HEK293 (cell line): Measurements from ENCODE around the gene RBM17.

Source experiments
- CTCF ChIA-PET: fragments of 350-600 bp; formaldehyde crosslinking; extraction: SDS; loops from one replicate; lab custom pipeline; 2021; ENCODE audit warnings: antibody characterized with exemption; lab: Yijun Ruan, JAX
- POLR2A ChIA-PET: fragments of 300-600 bp; formaldehyde crosslinking; extraction: SDS; loops from one replicate; lab custom pipeline; 2020; ENCODE audit warnings: antibody characterized with exemption, inconsistent platforms; lab: Yijun Ruan, JAX
- H3K27ac ChIP-seq: fragments of 200-500 bp; sonication (Bioruptor generic); 2 replicates; pipeline ENCODE4 v1.5.1; 2014; ENCODE audit warnings: low read depth, low read length, control low read depth, inconsistent platforms; ENCODE audit errors: extremely low read depth
- H3K36me3 ChIP-seq, 2 experiments: fragments of 200-500 bp in 1 of 2; sonication (Bioruptor generic) in 1 of 2; 1 replicate in 1 of 2; 2 replicates in 1 of 2; pipeline ENCODE4 v1.5.1; 2014 to 2017; ENCODE audit warnings: inconsistent platforms in 2 of 2, low read length in 2 of 2; ENCODE audit not compliant: control insufficient read depth in 2 of 2, insufficient read depth in 1 of 2
- H3K4me1 ChIP-seq: fragments of 200-500 bp; sonication (Bioruptor generic); 2 replicates; pipeline ENCODE4 v1.5.1; 2014; ENCODE audit warnings: mild to moderate bottlenecking, low read length, inconsistent platforms; ENCODE audit not compliant: control insufficient read depth, insufficient read depth
- H3K4me3 ChIP-seq: 2 replicates; pipeline ENCODE4 v1.5.1; 2011; ENCODE audit warnings: low read depth, mild to moderate bottlenecking, control low read depth, low read length, moderate library complexity
- H3K9me3 ChIP-seq: fragments of 200-500 bp; sonication (Bioruptor generic); 2 replicates; pipeline ENCODE4 v1.5.1; 2014; ENCODE audit warnings: low read depth, low read length, inconsistent platforms; ENCODE audit not compliant: control insufficient read depth, insufficient read depth
- EGR2 ChIP-seq: fragments of 450-650 bp; formaldehyde crosslinking; IDR thresholded peaks from 2 replicates; pipeline ENCODE4 v1.5.1; 2016; ENCODE audit warnings: low read depth, missing biosample characterization, missing genetic modification characterization
- KLF16 ChIP-seq: fragments of 450-650 bp; formaldehyde crosslinking; IDR thresholded peaks from 2 replicates; pipeline ENCODE4 v1.5.1; 2017; ENCODE audit warnings: missing biosample characterization, missing genetic modification characterization
- MZF1 ChIP-seq: fragments of 450-650 bp; formaldehyde crosslinking; IDR thresholded peaks from 2 replicates; pipeline ENCODE4 v1.5.1; 2017; ENCODE audit warnings: missing biosample characterization, missing genetic modification characterization, borderline replicate concordance
- OVOL3 ChIP-seq: fragments of 450-650 bp; formaldehyde crosslinking; IDR thresholded peaks from 2 replicates; pipeline ENCODE4 v1.5.1; 2016; ENCODE audit warnings: missing biosample characterization, missing genetic modification characterization
- YY1 ChIP-seq: fragments of 450-650 bp; formaldehyde crosslinking; IDR thresholded peaks from 2 replicates; pipeline ENCODE4 v1.5.1; 2018; ENCODE audit warnings: missing biosample characterization, missing genetic modification characterization
- ZBTB17 ChIP-seq: fragments of 450-650 bp; formaldehyde crosslinking; IDR thresholded peaks from 2 replicates; pipeline ENCODE4 v1.5.1; 2016; ENCODE audit warnings: missing biosample characterization, missing genetic modification characterization
- ZBTB8A ChIP-seq: fragments of 450-650 bp; formaldehyde crosslinking; IDR thresholded peaks from 2 replicates; pipeline ENCODE4 v1.5.1; 2016; ENCODE audit warnings: missing biosample characterization, missing genetic modification characterization
- ZFHX2 ChIP-seq: fragments of 450-650 bp; formaldehyde crosslinking; conservative IDR thresholded peaks from 2 replicates; pipeline ENCODE4 v1.5.1; 2016; ENCODE audit warnings: missing biosample characterization, missing genetic modification characterization
- ZFP69B ChIP-seq: fragments of 450-650 bp; formaldehyde crosslinking; IDR thresholded peaks from 2 replicates; pipeline ENCODE4 v1.5.1; 2016; ENCODE audit warnings: missing biosample characterization, missing genetic modification characterization
- ZIC2 ChIP-seq: fragments of 450-650 bp; formaldehyde crosslinking; IDR thresholded peaks from 2 replicates; pipeline ENCODE4 v1.5.1; 2016; ENCODE audit warnings: missing biosample characterization, missing genetic modification characterization
- ZNF138 ChIP-seq: fragments of 450-650 bp; formaldehyde crosslinking; IDR thresholded peaks from 2 replicates; pipeline ENCODE4 v1.5.1; 2016; ENCODE audit warnings: missing biosample characterization, missing genetic modification characterization, borderline replicate concordance
- ZNF19 ChIP-seq: fragments of 450-650 bp; formaldehyde crosslinking; IDR thresholded peaks from 2 replicates; pipeline ENCODE4; 2016; ENCODE audit warnings: missing biosample characterization, missing genetic modification characterization, low read depth
- ZNF202 ChIP-seq: fragments of 450-650 bp; formaldehyde crosslinking; IDR thresholded peaks from 2 replicates; pipeline ENCODE4 v1.5.1; 2016; ENCODE audit warnings: missing biosample characterization, missing genetic modification characterization, borderline replicate concordance
- ZNF223 ChIP-seq: fragments of 450-650 bp; formaldehyde crosslinking; IDR thresholded peaks from 2 replicates; pipeline ENCODE4 v1.5.1; 2016; ENCODE audit warnings: missing biosample characterization, missing genetic modification characterization
- ZNF248 ChIP-seq: fragments of 450-650 bp; formaldehyde crosslinking; IDR thresholded peaks from 2 replicates; pipeline ENCODE4 v1.5.1; 2017; ENCODE audit warnings: missing biosample characterization, missing genetic modification characterization
- ZNF266 ChIP-seq: fragments of 450-650 bp; formaldehyde crosslinking; IDR thresholded peaks from 2 replicates; pipeline ENCODE4 v1.5.1; 2016; ENCODE audit warnings: missing biosample characterization, missing genetic modification characterization, low read depth
- ZNF311 ChIP-seq: fragments of 450-650 bp; formaldehyde crosslinking; IDR thresholded peaks from 2 replicates; pipeline ENCODE4 v1.5.1; 2017; ENCODE audit warnings: missing biosample characterization, missing genetic modification characterization, borderline replicate concordance
- ZNF341 ChIP-seq: fragments of 450-650 bp; formaldehyde crosslinking; IDR thresholded peaks from 2 replicates; pipeline ENCODE4; 2016; ENCODE audit warnings: low read depth, missing biosample characterization, missing genetic modification characterization
- ZNF394 ChIP-seq: fragments of 450-650 bp; formaldehyde crosslinking; IDR thresholded peaks from 2 replicates; pipeline ENCODE4 v1.5.1; 2016; ENCODE audit warnings: missing biosample characterization, missing genetic modification characterization, mild to moderate bottlenecking, moderate library complexity, borderline replicate concordance
- ZNF423 ChIP-seq: fragments of 450-650 bp; formaldehyde crosslinking; IDR thresholded peaks from 2 replicates; pipeline ENCODE4 v1.5.1; 2016; ENCODE audit warnings: missing biosample characterization, missing genetic modification characterization
- ZNF571 ChIP-seq: fragments of 450-650 bp; formaldehyde crosslinking; IDR thresholded peaks from 2 replicates; pipeline ENCODE4 v1.5.0; 2017; ENCODE audit warnings: missing biosample characterization, missing genetic modification characterization
- ZNF654 ChIP-seq: fragments of 450-650 bp; formaldehyde crosslinking; IDR thresholded peaks from 2 replicates; pipeline ENCODE4 v1.5.1; 2016; ENCODE audit warnings: low read depth, missing biosample characterization, missing genetic modification characterization
- ZNF747 ChIP-seq: fragments of 450-650 bp; formaldehyde crosslinking; IDR thresholded peaks from 2 replicates; pipeline ENCODE4 v1.5.1; 2016; ENCODE audit warnings: missing biosample characterization, missing genetic modification characterization
- ZNF776 ChIP-seq: fragments of 450-650 bp; formaldehyde crosslinking; IDR thresholded peaks from 2 replicates; pipeline ENCODE4 v1.5.0; 2017; ENCODE audit warnings: missing biosample characterization, missing genetic modification characterization, borderline replicate concordance
- TF ChIP-seq, protein P1 (sequence below): fragments of 450-650 bp; formaldehyde crosslinking; IDR thresholded peaks from 2 replicates; pipeline ENCODE4 v1.5.1; 2016; ENCODE audit warnings: missing biosample characterization, missing genetic modification characterization
- TF ChIP-seq, protein P2 (sequence below): fragments of 450-650 bp; formaldehyde crosslinking; IDR thresholded peaks from 2 replicates; pipeline ENCODE4 v1.5.1; 2017; ENCODE audit warnings: missing biosample characterization, missing genetic modification characterization
- TF ChIP-seq, protein P3 (sequence below): fragments of 450-650 bp; formaldehyde crosslinking; IDR thresholded peaks from 2 replicates; pipeline ENCODE4 v1.5.1; 2016; ENCODE audit warnings: missing biosample characterization, missing genetic modification characterization
- TF ChIP-seq, protein P4 (sequence below): fragments of 450-650 bp; IDR thresholded peaks from 2 replicates; pipeline ENCODE4 v1.5.1; 2018; ENCODE audit warnings: missing biosample characterization, mild to moderate bottlenecking, missing genetic modification characterization

RBM17 gene

DNA sequence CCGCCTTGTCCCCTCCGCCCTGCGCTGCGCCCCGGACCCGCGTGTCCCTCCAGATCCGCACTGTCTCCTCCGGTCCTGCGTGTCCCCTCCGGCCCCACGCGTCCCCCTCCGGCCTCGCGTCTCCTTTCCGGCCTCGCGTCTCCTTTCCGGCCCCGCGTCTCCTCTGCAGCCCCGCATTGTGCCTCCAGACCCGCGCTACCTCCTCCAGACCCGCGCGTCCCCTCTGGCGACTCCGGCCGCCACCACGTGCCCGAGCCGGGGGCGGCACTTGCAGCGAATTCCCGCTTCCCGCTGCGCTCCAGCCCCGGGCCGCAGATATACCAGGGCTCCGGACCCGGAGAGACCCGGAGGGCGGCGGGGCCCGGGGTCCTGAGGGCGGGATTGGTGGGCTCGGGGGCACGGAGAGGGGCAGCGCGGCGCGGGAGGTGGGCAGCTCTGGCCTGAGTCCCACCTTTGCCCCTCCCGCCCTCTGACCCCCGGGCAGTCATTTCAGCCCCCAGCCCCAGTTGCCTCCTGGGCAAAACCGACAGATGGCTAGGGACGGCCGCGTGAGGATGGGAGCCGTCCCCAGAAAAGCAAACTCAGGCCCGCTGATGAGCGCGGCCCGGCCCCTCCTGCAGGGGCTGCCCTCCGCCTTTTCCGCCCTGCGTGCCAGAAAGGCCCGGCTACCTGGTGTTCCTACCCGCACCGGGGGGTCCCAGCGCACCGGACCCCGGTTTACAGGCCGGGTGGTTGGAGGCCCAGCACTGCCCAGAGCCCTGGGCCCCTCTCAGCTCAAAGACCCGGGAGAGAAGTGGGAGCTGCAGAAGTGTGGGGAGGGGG, 56.5 kb downstream of the RBM17 start (continued):
- TF ChIP-seq, protein P1, sequence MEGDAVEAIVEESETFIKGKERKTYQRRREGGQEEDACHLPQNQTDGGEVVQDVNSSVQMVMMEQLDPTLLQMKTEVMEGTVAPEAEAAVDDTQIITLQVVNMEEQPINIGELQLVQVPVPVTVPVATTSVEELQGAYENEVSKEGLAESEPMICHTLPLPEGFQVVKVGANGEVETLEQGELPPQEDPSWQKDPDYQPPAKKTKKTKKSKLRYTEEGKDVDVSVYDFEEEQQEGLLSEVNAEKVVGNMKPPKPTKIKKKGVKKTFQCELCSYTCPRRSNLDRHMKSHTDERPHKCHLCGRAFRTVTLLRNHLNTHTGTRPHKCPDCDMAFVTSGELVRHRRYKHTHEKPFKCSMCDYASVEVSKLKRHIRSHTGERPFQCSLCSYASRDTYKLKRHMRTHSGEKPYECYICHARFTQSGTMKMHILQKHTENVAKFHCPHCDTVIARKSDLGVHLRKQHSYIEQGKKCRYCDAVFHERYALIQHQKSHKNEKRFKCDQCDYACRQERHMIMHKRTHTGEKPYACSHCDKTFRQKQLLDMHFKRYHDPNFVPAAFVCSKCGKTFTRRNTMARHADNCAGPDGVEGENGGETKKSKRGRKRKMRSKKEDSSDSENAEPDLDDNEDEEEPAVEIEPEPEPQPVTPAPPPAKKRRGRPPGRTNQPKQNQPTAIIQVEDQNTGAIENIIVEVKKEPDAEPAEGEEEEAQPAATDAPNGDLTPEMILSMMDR, result no peak; the same call in 1 of the 2 replicates
- TF ChIP-seq ZNF223 (no peak), ZNF571 (tag by site-specific recombination) (no peak), ZNF266 (no peak), ZNF654 (tag by site-specific recombination) (no peak), ZFP69B (tag by site-specific recombination) (no peak; the same call in 1 of the 2 replicates), ZNF747 (tag by site-specific recombination) (no peak)

DNA sequence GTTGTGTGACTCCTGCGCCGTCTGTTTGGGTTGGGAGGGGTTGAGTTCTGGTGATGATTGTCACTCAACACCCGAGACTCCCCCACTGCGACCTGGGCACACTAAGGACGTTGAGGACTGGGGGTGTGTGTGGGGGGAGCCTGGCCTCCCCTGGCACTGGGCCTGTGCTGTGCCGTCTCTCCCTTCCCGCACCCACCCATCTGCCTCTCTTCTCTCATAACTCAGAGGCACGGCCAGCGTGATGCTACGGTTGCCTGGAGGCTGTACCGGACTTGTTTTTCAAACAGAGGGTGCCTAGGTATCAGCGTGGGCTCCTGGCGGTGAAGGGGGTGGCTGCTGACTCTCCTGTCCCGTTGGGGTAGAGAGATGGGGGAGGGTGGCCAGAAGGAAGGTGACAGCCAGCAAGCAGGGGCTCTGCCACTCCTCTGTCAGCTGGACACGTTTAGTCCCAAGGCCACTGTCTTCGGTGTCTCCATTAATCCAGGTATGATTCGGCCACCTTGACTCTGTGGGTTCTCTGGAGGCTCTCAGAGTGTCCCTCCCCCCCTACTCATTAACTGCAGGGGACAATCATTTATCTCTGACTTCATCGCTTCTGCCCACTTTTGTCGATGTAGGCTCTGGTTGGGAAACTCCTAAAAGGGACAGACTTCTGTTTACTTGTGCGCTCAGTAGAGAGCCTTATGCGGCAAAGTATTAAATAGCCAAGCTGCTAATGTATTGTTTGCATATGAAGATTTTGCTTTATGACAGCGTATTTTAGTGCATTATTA, 57.4 kb downstream of the RBM17 start:
- CTCF ChIA-PET, result interaction anchor here (1.3 kb wide), 1 partner anchor 260 kb away, joined by 4 read pairs; no protein-coding TSS in a partner anchor
- H3K4me3 ChIP-seq, result no peak overlapping the region; the same call in 1 of the 2 replicates
- TF ChIP-seq ZNF202 (no peak), ZNF776 (tag by site-specific recombination) (no peak), ZNF19 (tag by site-specific recombination) (no peak), KLF16 (tag by site-specific recombination) (no peak), MZF1 (no peak), ZBTB17 (tag by site-specific recombination) (no peak), OVOL3 (tag by site-specific recombination) (no peak), ZNF248 (tag by site-specific recombination) (no peak), YY1 (tag by site-specific recombination) (no peak), ZNF311 (tag by site-specific recombination) (no peak), ZBTB8A (tag by site-specific recombination) (no peak), ZIC2 (tag by site-specific recombination) (peak; percentile 5; the same call in 1 of the 2 replicates), ZNF394 (tag by site-specific recombination) (no peak), EGR2 (tag by site-specific recombination) (peak; percentile 88), ZFHX2 (peak; percentile 79), ZNF341 (tag by site-specific recombination) (peak; percentile 97), ZNF138 (tag by site-specific recombination) (no peak), ZNF423 (0 out of 2 replicates have a peak, but pooled peaks have one; percentile 10)
- TF ChIP-seq, protein P1, result no peak
- TF ChIP-seq, protein P2, sequence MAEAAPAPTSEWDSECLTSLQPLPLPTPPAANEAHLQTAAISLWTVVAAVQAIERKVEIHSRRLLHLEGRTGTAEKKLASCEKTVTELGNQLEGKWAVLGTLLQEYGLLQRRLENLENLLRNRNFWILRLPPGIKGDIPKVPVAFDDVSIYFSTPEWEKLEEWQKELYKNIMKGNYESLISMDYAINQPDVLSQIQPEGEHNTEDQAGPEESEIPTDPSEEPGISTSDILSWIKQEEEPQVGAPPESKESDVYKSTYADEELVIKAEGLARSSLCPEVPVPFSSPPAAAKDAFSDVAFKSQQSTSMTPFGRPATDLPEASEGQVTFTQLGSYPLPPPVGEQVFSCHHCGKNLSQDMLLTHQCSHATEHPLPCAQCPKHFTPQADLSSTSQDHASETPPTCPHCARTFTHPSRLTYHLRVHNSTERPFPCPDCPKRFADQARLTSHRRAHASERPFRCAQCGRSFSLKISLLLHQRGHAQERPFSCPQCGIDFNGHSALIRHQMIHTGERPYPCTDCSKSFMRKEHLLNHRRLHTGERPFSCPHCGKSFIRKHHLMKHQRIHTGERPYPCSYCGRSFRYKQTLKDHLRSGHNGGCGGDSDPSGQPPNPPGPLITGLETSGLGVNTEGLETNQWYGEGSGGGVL (tag by site-specific recombination), result peak; percentile 48; the same call in 1 of the 2 replicates
- TF ChIP-seq, protein P3, sequence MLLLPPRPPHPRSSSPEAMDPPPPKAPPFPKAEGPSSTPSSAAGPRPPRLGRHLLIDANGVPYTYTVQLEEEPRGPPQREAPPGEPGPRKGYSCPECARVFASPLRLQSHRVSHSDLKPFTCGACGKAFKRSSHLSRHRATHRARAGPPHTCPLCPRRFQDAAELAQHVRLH, result no peak
- TF ChIP-seq, protein P4, sequence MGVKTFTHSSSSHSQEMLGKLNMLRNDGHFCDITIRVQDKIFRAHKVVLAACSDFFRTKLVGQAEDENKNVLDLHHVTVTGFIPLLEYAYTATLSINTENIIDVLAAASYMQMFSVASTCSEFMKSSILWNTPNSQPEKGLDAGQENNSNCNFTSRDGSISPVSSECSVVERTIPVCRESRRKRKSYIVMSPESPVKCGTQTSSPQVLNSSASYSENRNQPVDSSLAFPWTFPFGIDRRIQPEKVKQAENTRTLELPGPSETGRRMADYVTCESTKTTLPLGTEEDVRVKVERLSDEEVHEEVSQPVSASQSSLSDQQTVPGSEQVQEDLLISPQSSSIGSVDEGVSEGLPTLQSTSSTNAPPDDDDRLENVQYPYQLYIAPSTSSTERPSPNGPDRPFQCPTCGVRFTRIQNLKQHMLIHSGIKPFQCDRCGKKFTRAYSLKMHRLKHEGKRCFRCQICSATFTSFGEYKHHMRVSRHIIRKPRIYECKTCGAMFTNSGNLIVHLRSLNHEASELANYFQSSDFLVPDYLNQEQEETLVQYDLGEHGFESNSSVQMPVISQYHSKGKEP (tag by site-specific recombination), result no peak

More for the DNA sequence above, 57.4 kb downstream of the RBM17 start:
- Histone ChIP-seq H3K9me3 (no peaks in the 10 kb centered on the region), H3K4me1 (no peaks in the 10 kb centered on the region), H3K36me3 (peaks cover 0 to 13% of the 10 kb centered on the region in 2 experiments; a peak in 1 of 3 replicates), H3K27ac (no peak overlapping the region)
- POLR2A ChIA-PET, result interaction anchor here (2.1 kb wide), 1 partner anchor 16 kb away, joined by 7 read pairs; no protein-coding TSS in a partner anchor
